ENCODE data around the gene SOX14.

Gene SOX14

DNA sequence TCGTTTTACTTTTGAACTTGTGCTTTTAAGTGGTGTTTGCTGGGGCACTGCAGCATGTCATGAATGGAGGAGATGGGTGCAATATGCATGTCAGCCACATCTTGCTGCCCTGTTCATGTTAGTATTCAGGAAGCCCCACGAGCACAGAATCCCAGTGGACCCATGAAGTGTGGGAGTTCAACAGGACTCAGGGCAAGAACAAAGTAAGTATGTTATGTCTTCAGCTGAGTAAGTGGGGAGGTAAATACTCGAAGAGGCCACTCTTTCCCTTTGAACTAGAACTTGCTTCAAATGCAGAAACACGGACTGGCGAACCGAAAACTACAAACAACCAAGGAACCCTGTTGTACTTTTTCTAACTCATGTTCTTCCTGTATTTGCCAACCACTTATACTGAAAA lies 23.4 kb downstream of the SOX14 start:
- Mint-ChIP-seq H3K27me3 (peaks cover 7% of the 10 kb centered on the region), H3K4me1 (ENCODE audit: low read depth) (no peaks in the 10 kb centered on the region), H3K4me3 (no peak overlapping the region), H3K36me3 (ENCODE audit: low read depth) (no peaks in the 10 kb centered on the region), H3K27ac (no peak overlapping the region), H3K9me3 (no peaks in the 10 kb centered on the region)
- no peak for DNase-seq

DNA sequence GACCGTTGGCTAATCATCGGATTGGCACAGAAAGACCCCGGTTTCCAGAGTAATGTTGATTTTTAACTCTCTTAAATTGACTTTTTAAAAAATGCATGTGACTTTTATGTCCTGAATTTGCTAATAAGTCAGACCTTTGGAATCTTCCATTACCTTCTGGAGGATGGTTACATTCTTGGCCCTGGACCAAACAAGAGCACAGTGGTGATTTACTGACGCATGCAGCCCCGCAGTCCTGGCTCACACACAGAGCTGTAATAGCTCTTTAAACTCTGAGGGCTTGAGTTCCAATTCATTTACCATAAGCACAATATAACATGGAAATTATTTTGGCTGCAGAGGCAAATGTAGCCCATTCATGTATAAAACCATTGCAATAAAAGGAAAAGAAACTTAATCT lies 25.1 kb downstream of the SOX14 start:
- no peaks in the 10 kb centered on the region for H3K4me1 Mint-ChIP-seq (ENCODE audit: low read depth)
- H3K9me3 Mint-ChIP-seq: no peaks in the 10 kb centered on the region

DNA sequence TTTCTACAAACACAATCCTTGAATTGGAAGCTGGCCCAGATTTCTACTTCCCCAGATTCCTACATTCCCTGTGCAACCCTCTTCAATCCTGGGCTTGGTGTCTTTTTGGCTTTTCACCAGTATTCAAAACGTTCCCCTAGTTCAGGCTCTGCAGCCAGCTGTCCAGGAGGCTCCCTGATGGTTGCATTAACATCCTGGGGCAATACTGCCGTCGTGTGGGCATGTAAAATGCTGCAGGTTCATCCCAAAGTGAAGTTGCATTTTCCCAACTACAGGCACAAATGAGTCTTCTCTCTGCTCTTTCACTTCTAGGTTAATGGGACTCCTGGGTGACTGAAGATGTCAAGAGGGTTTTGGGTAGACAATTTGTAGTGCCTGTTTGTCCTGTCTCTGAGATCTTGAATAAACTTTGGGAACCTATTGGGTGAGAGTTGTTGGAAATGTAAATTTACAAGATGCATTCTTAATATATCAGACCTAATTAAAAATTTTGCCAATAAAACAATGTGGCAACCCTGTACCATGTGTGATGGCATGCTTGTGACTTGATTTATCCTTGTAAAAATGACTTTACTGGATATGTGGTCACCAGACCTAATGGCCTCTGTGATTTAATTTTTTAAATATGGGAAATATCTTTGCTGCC lies 28.6 kb downstream of the SOX14 start:
- no peak for DNase-seq

More for the DNA sequence above, 25.1 kb downstream of the SOX14 start:
- DNase-seq: no peak
- no peak overlapping the region for H3K27ac Mint-ChIP-seq
- H3K36me3 Mint-ChIP-seq (ENCODE audit: low read depth): no peaks in the 10 kb centered on the region
- peaks cover 7% of the 10 kb centered on the region for H3K27me3 Mint-ChIP-seq
- H3K4me3 Mint-ChIP-seq: no peak overlapping the region

DNA sequence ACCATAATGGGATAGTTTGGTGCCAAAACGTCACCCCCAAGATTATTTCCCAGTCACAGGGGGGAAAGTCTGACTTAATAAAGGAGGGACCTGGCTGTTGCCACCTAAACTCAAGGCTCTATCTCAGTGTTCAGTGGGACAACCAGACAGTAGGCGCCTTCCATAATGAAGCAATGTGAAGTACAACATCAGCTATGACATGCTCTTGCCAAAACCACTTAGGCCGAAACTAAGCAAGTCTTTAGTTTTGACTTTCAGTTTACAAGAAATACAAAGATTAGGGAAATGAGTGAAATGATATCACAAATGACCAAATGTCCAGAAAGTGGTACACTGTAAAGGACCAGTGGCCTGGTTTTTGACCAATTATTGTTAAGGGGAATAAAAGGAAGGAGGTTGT lies 32.9 kb downstream of the SOX14 start:
- Mint-ChIP-seq H3K27me3 (peaks cover 4% of the 10 kb centered on the region), H3K36me3 (ENCODE audit: low read depth) (no peaks in the 10 kb centered on the region), H3K4me1 (ENCODE audit: low read depth) (no peaks in the 10 kb centered on the region), H3K4me3 (no peak overlapping the region), H3K27ac (no peak overlapping the region), H3K9me3 (peaks cover 3% of the 10 kb centered on the region)
- DNase-seq: no peak

More for the DNA sequence above, 28.6 kb downstream of the SOX14 start:
- H3K36me3 Mint-ChIP-seq (ENCODE audit: low read depth): no peaks in the 10 kb centered on the region
- H3K27ac Mint-ChIP-seq: no peak overlapping the region
- peaks cover 7% of the 10 kb centered on the region for H3K27me3 Mint-ChIP-seq
- H3K4me1 Mint-ChIP-seq (ENCODE audit: low read depth): no peaks in the 10 kb centered on the region
- no peak overlapping the region for H3K4me3 Mint-ChIP-seq
- no peaks in the 10 kb centered on the region for H3K9me3 Mint-ChIP-seq

DNA sequence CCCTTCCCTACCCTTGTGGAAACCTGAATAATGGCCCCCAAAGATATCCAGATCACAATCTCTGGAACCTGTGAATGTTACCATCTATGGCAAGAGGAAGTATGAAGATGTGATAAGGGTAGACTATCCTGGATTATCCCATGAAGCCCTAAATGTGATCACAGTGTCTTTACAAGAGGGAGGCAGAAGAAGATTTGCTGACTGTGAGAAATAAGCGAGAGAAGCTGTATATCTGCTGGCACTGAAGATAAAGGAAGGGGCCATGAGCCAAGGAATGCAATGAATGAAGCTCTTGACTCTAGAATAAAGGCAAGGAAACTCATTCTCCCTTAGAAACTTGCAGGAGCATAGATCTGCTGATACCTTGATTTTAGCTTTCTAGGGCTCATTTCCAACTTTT lies 39.1 kb downstream of the SOX14 start:
- Mint-ChIP-seq H3K4me1 (ENCODE audit: low read depth) (no peaks in the 10 kb centered on the region), H3K27ac (no peak overlapping the region), H3K4me3 (no peak overlapping the region), H3K27me3 (no peaks in the 10 kb centered on the region), H3K36me3 (ENCODE audit: low read depth) (no peaks in the 10 kb centered on the region), H3K9me3 (peaks cover 9% of the 10 kb centered on the region)
- DNase-seq: no peak

DNA sequence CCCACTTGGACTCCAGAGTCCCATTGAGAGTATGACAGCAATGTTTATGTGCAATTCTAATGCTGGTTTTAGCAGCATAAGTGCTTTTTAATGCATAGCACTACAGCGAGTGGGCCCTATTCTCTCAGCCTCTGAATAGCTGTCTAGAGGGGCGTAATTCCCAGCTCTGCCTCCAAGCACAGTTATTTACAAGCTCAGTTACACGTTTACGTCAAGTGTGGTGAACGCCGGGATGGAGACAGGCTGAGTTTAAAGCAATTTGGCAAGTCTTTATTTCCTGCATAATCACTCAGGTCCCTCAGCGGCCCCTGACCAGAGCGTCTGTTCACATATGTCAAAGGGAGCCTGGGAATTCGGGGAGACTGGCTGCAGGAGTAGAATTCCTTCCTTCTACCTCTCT lies 43.9 kb downstream of the SOX14 start:
- Mint-ChIP-seq H3K4me3 (no peak overlapping the region), H3K9me3 (peaks cover 6% of the 10 kb centered on the region), H3K27me3 (peaks cover 4% of the 10 kb centered on the region), H3K27ac (no peak overlapping the region), H3K36me3 (ENCODE audit: low read depth) (no peaks in the 10 kb centered on the region), H3K4me1 (ENCODE audit: low read depth) (no peaks in the 10 kb centered on the region)
- DNase-seq: no peak

DNA sequence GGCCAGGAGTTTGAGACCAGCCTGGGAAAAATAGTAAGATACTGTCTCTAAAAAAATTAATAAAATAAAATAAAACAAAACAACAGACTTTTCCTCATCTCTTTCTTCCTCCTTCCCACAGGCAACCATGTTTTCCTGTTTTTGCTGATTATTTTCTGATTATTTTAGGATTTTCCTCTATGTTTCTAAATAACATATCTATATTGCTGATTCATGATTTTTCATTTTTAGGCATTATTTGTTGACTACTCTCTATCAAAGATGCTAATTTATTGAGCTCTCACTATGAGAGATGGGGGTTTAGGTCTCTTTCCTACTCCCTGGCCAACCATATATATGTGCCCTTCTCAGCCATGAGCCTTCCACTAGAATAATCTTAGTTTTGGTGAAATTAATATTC lies 45.4 kb downstream of the SOX14 start:
- Mint-ChIP-seq H3K9me3 (peaks cover 6% of the 10 kb centered on the region), H3K27ac (no peak overlapping the region), H3K36me3 (ENCODE audit: low read depth) (no peaks in the 10 kb centered on the region), H3K4me1 (ENCODE audit: low read depth) (no peaks in the 10 kb centered on the region), H3K27me3 (peaks cover 4% of the 10 kb centered on the region), H3K4me3 (no peak overlapping the region)
- no peak for DNase-seq

DNA sequence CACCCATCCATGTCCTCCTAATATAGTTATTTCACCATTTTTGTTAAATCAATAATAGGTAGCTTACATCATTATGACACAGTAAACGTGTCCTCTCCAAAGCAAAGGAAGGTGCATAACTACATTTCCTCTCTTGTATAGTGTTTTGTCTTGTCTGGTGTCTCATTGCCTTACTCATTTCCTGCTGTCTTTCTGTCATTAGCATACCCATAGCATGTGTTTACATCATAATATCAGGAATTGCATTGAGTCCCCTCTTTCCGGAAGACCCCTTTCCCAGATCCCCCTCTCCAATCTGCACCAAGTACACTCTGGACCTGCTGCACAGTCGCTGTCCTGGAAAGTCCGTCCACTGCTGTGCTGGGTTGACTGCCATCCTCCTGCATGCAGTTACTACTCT lies 47.9 kb downstream of the SOX14 start:
- DNase-seq: no peak
- Mint-ChIP-seq H3K27ac (no peak overlapping the region), H3K4me3 (no peak overlapping the region), H3K27me3 (peaks cover 10% of the 10 kb centered on the region), H3K9me3 (no peaks in the 10 kb centered on the region), H3K36me3 (ENCODE audit: low read depth) (no peaks in the 10 kb centered on the region), H3K4me1 (ENCODE audit: low read depth) (no peaks in the 10 kb centered on the region)

DNA sequence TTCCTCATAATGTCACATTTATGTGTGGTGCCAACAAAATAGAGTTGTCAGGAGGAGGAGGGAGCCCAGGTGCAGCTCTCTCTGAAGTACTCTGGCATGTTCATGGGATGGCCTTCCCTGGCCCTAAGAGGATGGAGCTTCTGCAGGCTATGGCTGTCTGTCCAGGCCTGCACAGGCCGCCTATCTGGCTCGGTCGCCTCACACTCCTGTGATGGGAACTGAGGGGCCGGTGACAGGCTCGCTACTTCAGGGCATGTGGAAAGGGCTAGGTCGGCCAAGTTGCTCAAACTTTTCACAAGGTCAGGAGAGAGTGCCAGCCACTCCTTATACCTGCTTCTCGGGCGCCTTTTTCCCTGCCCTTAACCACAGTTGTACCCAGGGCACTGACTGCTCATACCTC lies 51.1 kb downstream of the SOX14 start:
- H3K4me3 Mint-ChIP-seq: no peak overlapping the region
- H3K36me3 Mint-ChIP-seq (ENCODE audit: low read depth): no peaks in the 10 kb centered on the region
- no peaks in the 10 kb centered on the region for H3K4me1 Mint-ChIP-seq (ENCODE audit: low read depth)
- peaks cover 10% of the 10 kb centered on the region for H3K27me3 Mint-ChIP-seq
- DNase-seq: no peak
- H3K27ac Mint-ChIP-seq: no peak overlapping the region
- H3K9me3 Mint-ChIP-seq: no peaks in the 10 kb centered on the region

All from activated T-cell treated with anti-CD3 and anti-CD28 coated beads, Interleukin-2, amount 50 U/mL, for 24 hours (primary cell).